Inflammatory macrophage treated with lipopolysaccharide for 4 hours (primary cell): ENCODE data around the gene ELFN2.
"Not testable (repeated sequence)": the region's sequence is repeated elsewhere in the genome, so short reads cannot be mapped to it uniquely, and the experiment has no call there.

Source experiments
- DNase-seq: peaks from one replicate; pipeline ENCODE4 v3.0.0-alpha.2; 2020

Gene ELFN2

DNA sequence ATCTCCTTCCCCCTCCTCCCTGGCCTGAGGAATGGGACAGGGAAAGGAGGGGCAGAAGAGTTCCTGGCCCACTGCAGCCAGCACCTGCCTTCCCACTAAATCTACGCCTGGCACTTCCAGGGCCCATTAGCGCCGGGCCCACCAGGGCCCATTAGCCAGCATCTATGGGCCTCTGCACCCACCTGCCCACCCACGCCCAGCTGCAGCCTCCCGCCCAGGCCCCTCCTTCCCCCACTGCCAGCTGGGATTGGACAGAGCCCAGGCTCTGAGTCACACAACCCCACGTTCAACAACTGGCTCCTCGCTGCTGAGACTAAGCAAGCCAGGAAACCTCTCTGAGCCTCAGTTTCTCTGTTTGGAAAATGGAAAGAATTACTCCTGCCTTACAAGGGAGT, 96.2 kb downstream of the ELFN2 start:
- no peak for DNase-seq

DNA sequence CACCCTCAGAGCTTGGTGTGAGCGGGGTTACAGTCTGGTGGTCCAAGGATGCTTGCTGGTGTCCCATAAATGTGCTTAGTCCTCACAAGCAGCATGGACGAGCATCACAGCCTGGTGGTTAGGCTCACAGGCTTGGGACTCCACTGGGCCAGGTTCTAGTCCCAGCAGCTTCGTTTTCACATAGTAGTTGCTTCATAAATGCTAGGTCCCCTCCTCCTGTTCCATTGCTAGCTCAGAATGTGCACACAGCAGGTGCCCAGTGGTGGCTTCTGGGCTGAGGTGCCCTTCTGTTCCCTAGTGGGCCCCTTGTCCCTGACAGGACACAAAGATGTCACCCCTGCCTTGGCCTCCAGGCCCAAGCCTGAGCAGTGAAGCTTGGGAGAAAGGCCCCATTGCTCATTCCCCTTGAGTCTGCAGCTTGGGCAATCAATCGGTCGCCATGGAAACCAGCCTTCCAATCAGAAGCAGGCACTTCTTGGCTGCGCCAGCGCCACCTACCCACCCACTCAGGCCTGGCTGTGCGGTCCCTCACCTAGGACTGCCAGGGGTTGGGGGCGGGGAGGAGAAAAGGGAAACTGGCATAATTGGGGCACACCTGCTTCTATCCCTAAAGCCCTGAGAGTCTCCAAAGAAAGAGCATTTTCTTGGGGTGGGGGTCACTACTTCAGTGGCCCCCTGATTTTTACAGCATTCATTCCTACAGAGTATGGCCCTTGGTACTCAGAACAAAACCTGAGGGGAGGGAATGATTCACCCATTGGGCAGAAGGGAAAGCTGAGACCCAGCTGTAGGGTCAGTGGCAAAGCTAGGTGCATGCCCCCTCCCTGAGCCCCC, 96.9 kb downstream of the ELFN2 start:
- peak; percentile 45 for DNase-seq

DNA sequence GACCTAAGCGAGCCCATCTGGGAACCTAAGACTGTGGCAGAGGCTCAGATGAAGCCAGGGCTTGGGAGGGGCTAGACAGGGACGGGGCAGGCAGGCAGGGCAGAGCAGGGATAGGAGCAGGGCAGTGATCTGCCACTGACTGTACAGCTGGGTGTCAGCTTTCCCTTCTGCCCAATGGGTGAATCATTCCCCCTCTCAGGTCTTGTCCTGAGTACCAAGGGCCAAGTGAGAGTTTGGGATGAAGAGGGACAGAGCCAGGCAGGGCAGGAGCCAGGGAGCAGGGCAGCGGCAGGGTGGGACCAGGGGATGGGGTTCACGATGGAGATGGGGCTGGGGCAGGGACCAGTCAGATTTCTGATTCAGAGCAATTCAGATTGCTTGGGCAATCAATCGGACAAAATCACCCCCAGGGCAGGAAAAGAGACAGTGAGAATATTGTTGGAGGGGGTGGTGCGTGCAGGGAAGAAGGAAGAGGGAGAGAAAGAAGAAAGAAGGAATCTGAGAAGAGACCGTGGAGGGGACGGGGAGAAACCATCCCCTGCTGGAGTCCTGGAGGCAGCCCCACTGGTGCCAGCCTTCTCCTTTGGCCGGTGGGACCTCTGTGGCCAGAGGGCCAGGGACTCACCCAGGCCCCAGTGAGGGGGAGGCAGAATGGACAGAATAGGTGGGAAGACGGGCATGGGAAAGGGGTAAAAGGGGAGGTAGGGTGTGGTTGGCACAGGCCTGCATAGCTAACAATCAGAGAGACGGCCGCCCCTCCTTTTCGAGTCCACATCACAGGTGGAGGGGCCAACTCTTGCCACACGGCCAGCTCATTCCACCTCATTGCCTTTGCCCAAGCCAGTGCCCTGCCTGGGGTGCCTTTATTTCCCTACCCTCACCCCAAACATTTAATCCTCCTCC, 97.8 kb downstream of the ELFN2 start:
- no peak for DNase-seq

DNA sequence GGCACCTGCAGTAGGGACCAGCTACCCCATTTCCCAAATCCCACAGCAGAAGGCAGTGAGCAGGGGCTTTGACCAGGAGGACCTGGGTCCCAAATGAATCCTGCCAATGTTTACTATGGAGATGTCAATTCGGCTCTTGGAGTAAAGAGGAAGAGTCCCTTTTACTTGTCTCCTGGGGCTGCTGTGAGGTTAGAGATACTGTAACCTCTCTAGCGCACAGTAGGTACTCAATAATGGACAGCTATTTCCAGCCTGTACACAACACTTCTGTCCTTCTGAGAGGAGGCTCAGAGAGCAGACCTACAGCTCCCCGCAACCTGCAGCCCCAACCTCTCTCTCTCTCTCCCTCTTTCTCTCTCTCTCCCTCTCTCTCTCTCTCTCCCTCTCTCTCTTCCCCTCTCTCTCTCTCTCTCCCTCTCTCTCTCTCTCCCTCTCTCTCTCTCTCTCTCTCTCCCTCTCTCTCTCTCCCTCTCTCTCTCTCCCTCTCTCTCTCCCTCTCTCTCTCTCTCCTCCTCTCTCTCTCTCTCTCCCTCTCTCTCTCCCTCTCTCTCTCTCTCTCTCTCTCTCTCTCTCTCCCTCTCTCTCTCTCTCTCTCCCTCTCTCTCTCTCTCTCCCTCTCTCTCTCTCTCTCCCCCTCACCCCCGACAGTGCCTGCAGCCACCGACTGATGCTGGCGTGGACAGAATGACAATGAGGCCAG, 98.6 kb downstream of the ELFN2 start:
- not testable (repeated sequence) for DNase-seq

DNA sequence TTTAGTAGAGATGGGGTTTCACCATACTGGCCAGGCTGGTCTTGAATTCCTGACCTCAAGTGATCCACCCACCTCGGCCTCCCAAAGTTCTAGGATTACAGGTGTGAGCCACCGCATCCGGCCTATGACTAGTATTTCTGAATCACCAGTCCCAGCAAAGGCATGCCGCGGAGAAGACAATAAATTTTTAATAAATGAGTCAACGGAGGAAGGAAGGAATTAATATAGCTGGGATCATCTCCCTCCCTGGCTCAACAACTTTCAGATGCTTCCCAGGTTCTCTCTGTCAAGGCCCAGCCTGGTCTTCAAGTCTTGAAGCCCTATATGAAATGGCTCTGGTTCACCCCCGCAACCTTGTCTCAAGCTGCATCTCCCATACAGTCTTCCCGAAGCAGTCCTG, 99.3 kb downstream of the ELFN2 start:
- no peak for DNase-seq

DNA sequence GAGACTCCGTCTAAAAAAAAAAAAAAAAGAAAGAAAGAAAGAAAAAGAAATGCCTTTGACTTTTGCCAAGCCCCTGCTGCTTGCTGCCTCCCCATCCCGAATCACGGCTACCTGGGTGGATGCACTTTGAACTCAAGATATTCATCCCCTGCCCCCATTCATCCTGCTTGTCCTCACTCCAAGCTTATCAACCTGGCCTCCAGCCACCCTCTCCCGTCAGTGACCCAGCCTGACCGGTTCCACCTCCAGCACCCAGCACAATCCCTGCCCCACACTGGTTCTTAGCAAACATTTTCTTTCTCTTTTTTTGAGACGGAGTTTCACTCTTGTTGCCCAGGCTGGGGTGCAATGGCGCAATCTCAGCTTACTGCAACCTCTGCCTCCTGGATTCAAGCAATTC, 100.6 kb downstream of the ELFN2 start:
- DNase-seq = no peak

DNA sequence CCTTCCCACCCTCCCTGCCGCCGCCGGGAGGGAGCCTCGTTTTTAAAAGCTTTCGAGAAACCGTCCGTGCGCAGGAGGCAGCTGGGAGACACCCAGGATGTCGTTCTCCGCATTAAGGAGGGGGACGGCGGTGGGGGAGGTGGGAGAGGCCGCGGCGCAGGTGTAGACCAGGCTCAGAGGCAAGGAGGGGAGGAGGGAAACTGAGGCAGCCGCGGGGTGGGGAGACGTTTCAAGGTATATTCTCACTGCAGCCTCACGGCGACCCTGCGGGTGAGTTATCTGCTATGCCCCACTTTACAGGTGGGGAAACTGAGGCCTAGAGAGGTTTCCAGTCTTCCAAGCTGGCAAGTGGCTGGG, 102.3 kb downstream of the ELFN2 start:
- DNase-seq = no peak

DNA sequence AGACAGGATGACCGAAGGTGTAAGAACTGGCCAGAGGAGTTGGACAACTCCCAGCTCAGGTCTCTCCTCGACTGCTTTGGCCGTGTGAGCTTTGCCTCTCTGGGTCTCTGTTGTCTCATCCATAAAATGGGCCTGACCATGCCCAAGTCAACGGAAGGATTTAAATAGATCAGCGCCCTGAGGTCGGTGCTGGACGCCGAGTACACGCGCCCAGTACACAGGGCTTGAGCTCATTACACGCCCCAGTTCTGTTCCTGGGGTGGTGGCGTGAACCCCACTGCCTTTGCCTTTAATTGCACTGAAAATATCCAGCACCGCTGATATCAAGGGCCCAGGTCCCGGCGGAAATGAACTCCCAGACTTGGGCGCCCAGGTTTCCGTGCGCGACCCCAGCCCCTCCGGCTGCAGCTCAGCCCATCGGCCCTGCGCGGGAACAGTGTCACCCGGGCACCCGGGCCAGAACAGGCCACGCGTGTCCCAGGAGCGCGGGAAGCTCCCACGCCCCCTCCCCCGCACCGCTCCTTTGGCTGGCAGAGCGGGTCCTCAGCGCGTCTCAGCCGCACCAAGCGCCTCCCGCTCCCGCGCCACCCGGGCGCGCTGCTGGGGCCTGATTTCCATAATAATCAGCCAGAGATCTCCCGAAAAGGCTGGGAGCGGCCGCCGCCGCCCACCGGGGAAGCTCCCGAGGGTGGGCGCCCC, 102.8 kb downstream of the ELFN2 start:
- no peak for DNase-seq

DNA sequence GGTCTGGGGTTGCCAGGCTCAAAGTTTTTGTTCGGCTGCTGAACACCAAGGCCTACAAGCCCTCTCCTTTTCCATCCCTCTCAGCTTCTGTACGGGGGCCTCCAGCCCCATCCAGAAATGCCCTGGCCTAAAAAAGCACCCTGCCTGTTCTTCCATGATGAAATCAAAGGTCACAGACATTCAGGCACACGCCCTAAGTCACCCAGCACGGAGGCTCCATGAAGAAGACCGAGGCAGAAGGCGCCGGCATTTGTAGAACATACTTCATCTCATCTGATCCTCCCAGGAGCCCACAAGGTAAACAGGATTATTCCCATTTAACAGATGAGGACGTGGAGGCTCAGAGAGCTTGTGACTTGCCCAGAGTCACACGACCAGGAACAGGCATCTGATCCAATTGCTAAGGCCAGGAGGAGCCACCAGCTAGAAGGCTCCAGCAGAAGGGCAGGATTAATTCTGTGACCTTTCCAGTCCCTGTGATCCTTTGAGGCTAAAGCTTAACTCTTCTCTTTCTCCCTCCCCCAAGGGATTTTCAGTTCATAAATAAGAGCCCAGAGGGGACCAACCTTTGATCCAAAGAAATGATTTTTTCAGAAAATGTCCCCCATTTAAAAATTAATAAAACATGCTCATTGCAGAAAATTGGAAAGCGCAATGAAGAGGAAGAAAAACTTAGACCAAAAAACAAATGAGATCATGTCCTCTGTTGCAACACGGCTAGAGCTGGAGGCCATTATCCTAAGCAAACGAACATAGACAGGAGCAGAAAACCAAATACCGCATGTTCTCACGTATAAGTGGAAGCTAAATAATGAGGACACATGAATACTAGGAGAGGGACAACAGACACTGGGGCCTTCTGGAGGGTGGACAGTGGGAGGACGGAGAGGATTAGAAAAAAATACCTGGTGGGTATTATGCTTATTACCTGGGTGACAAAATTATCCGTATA, 106.3 kb downstream of the ELFN2 start:
- peak; percentile 70 for DNase-seq

DNA sequence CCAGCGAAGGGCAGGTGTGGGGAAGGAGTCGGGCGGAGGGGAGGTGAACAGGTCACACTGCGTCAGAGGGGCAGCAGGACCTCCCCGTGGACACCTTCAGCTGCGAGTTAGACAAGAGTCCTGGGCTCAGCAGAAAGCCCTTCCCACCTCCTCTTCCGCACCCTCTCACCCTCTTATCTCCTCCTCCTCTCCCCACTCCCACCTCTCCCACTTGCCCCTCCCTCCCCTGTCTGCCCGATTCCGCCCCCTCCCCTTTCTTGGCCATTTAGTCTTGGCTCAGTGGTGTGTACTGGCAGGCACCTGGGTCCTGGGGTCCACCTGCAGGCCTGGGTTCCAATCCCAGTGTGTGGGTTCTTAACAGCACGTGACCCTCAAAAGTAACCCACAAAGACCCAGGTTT, 107.8 kb downstream of the ELFN2 start:
- DNase-seq = no peak

DNA sequence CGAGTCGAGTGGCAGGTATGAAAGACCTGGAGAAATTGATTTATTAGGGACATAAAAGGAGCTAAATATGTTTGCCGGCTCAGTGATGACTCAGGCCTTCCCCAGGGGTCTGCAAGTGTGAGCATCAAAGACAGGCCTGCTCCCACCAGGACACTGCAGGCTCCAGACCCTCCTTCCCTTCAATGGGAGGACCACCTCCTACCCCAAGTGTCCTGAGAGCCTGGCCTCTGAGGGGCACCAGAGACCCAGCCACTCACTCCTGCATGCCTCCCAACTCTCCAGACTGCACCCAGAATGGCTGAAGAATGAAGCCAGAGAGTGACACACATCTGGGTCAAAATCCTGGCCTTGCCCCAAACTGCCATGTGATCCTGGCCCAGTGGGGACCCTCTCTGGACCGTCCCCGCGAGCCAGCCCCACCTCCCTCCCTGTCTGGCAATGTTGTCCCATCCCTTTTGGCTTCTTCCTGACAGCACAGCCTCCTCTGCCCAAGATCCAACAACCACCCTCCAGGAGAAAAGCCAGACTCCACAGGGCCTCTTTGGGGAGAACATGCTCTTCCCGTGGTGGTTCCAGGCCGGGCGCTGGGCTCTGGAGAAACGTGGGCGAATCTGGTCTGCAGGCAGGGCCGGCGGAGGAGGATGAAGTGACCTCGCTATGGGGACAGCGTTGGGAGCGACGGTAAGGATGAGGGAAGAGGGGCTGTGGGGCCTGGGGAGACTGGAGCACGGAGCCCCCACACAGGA, 108.7 kb downstream of the ELFN2 start:
- no peak for DNase-seq
